ENCODE results near the gene ZNF423.

DNA sequence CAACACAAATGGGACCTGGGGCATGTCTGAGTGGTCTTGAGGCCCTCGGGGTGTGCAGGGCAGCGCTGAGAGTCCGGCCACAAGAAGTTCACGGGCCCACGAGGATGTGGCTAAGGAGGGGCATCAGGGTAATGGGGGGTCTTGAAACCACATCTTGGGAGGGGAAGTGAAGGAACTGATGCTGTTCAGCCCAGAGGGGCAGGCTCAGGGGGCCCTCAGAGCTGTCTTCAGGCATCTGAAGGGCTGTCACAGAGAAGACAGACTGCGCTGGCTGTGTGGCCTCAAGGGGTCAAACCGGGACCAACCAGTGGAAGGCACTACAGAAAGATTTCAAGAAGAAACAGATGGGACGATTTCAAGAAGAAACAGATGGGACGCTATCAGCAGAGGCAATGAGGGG, 45.1 kb downstream of the ZNF423 start:
- TF ChIP-seq, protein P1, sequence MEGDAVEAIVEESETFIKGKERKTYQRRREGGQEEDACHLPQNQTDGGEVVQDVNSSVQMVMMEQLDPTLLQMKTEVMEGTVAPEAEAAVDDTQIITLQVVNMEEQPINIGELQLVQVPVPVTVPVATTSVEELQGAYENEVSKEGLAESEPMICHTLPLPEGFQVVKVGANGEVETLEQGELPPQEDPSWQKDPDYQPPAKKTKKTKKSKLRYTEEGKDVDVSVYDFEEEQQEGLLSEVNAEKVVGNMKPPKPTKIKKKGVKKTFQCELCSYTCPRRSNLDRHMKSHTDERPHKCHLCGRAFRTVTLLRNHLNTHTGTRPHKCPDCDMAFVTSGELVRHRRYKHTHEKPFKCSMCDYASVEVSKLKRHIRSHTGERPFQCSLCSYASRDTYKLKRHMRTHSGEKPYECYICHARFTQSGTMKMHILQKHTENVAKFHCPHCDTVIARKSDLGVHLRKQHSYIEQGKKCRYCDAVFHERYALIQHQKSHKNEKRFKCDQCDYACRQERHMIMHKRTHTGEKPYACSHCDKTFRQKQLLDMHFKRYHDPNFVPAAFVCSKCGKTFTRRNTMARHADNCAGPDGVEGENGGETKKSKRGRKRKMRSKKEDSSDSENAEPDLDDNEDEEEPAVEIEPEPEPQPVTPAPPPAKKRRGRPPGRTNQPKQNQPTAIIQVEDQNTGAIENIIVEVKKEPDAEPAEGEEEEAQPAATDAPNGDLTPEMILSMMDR (IDR thresholded peaks at IDR 0.05): no peak
- no peak for TF ChIP-seq POLR2A (IDR thresholded peaks at IDR 0.05)

Data from Peyer's patch (tissue), 4 donors.